GM19372 (cell line): Measurements from ENCODE around the gene SKIDA1.
A peak's percentile ranks its signal among the peaks of the same experiment; 100 is the strongest.
"Not testable (repeated sequence)": the region's sequence is repeated elsewhere in the genome, so short reads cannot be mapped to it uniquely, and the experiment has no call there.

ENCODE experiments used
- ATAC-seq: cut with Tn5 transposase; IDR thresholded peaks from one replicate; pipeline ENCODE4 v1.9.1; 2021; ENCODE audit warnings: mild to moderate bottlenecking, low read depth, moderate library complexity; ENCODE audit not compliant: unreplicated experiment

SKIDA1 gene

GRCh38 chr10:21525367-21526187 is at the start of gene SKIDA1:
Gene SKIDA1, minus strand, starts transcription at chr10:21525682. Its CDS starts 7,860 bp downstream, at chr10:21517822.
- ATAC-seq: peak; percentile 46

GRCh38 chr10:21574514-21574913 is 49.0 kb upstream of the SKIDA1 start:
- ATAC-seq: not testable (repeated sequence)

GRCh38 chr10:21572578-21572977 is 47.1 kb upstream of the SKIDA1 start:
- no peak for ATAC-seq

GRCh38 chr10:21570761-21571521 is 45.5 kb upstream of the SKIDA1 start:
- no peak for ATAC-seq

- not testable (repeated sequence) for ATAC-seq
These were observed 33.5 kb upstream of the SKIDA1 start for GRCh38 chr10:21558984-21559383.

- ATAC-seq: no peak
These were observed 31.0 kb upstream of the SKIDA1 start for GRCh38 chr10:21556527-21556926.

GRCh38 chr10:21552638-21553037 is 27.2 kb upstream of the SKIDA1 start:
- no peak for ATAC-seq

- no peak for ATAC-seq
These were observed 21.8 kb upstream of the SKIDA1 start for GRCh38 chr10:21547246-21547645.

GRCh38 chr10:21540701-21541100 is 15.2 kb upstream of the SKIDA1 start:
- ATAC-seq: not testable (repeated sequence)

- ATAC-seq: no peak
These were observed 11.4 kb upstream of the SKIDA1 start for GRCh38 chr10:21536874-21537273.

GRCh38 chr10:21535976-21536375 is 10.5 kb upstream of the SKIDA1 start:
- ATAC-seq: not testable (repeated sequence)

- ATAC-seq: no peak
These were observed 10.0 kb upstream of the SKIDA1 start for GRCh38 chr10:21535494-21535965.

GRCh38 chr10:21534604-21535493 is 9.4 kb upstream of the SKIDA1 start:
- peak; percentile 21 for ATAC-seq

GRCh38 chr10:21534280-21534586 is 8.8 kb upstream of the SKIDA1 start:
- no peak for ATAC-seq

GRCh38 chr10:21533467-21534279 is 8.2 kb upstream of the SKIDA1 start, which contains the start of gene MLLT10:
Gene MLLT10, plus strand, starts transcription at chr10:21534232. Its CDS starts 413 bp downstream, at chr10:21534645.
- peak; percentile 82 for ATAC-seq

GRCh38 chr10:21532694-21533466 is 7.4 kb upstream of the SKIDA1 start:
- ATAC-seq: no peak

GRCh38 chr10:21531164-21531563 is 5.7 kb upstream of the SKIDA1 start:
- ATAC-seq: no peak

- ATAC-seq: no peak
These were observed 5.2 kb upstream of the SKIDA1 start for GRCh38 chr10:21530641-21531040.

GRCh38 chr10:21530168-21530567 is 4.7 kb upstream of the SKIDA1 start:
- ATAC-seq: no peak
